ENCODE measurements around the gene UBE3A. TPM values are rescaled to one million over a fixed set of nuclear protein-coding genes. Genes with fewer than 3 reads are reported as not detected.

The UBE3A gene
- total RNA-seq, 1 experiment from 2014 or later: 104 TPM

- POLR2A ChIA-PET: no interaction called here
- no peaks in the 10 kb centered on the region for H3K9me2 ChIP-seq (ENCODE audit: insufficient read depth)
- H3K79me2 ChIP-seq (ENCODE audit: insufficient read depth, low read length): no peaks in the 10 kb centered on the region
- H2AFZ ChIP-seq (ENCODE audit: low read depth, low read length, poor library complexity, severe bottlenecking): no peak overlapping the region
- no peak overlapping the region for H3K4me3 ChIP-seq (replicated peaks in 1 of 2; ENCODE audit: low read depth in 1 of 2, low read length in 2 of 2)
- H4K20me1 ChIP-seq (ENCODE audit: insufficient read depth): no peaks in the 10 kb centered on the region
- no peak for DNase-seq (ENCODE audit: low read depth, low spot score)
- TF ChIP-seq EGR1 (IDR thresholded peaks at IDR 0.05; ENCODE audit: low read depth) (no peak), SIN3A (IDR thresholded peaks at IDR 0.05; ENCODE audit: low read depth) (no peak)
- RAD21 ChIA-PET (ENCODE audit: low non-redundant PET in 1 of 2, low total read pairs in 2 of 2, uncharacterized antibody in 2 of 2, unreplicated experiment in 2 of 2): no interaction called here
- intact Hi-C loops (cut with micrococcal nuclease): no loop called here
- ATAC-seq: no peak
- H3K27me3 ChIP-seq (ENCODE audit: insufficient read depth, low read length): no peaks in the 10 kb centered on the region
- no TSS peak for BruUV-seq (replicated peaks)
- CTCF ChIA-PET: no interaction called here
- no peak overlapping the region for H3K9ac ChIP-seq (ENCODE audit: low read length)
- no peak overlapping the region for H3K4me2 ChIP-seq (ENCODE audit: low read length)
- no peaks in the 10 kb centered on the region for H3K36me3 ChIP-seq (ENCODE audit: control insufficient read depth in 1 of 2, insufficient read depth in 2 of 2, low read length in 2 of 2)
- H3K27ac ChIP-seq (ENCODE audit: low read depth, low read length): no peak overlapping the region
- H3K4me1 ChIP-seq (ENCODE audit: control insufficient read depth in 1 of 2, insufficient read depth in 2 of 2, low read length in 2 of 2): no peaks in the 10 kb centered on the region
- no peaks in the 10 kb centered on the region for H3K9me3 ChIP-seq (ENCODE audit: control insufficient read depth in 1 of 2, insufficient read depth in 1 of 2, low read depth in 1 of 2, low read length in 2 of 2)
Measured at GRCh38 chr15:25331860-25332259, 107.0 kb downstream of the UBE3A start.

DNA sequence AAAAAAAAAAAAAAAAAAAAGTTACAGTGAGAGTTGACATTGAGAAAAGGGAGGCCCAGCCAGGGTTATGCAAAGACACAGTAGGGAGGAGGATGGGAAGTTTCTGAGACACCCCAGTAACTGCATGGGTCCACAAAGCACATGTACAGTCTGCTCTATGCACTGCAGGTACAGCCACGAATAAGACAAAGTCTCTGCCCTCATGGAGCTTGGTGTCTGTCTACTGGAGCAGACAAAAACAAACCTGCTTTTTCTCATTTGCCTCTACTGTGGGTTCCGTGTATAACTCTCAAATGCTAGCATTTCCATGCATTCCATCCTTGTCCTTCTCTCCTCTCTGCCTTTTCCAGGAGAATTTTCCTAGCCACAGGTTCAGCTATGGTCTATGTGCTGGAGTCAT, 107.4 kb downstream of the UBE3A start:
- DNase-seq (ENCODE audit: low read depth, low spot score) (no peak), ATAC-seq (no peak)
- Histone ChIP-seq H4K20me1 (ENCODE audit: insufficient read depth) (no peaks in the 10 kb centered on the region), H2AFZ (ENCODE audit: low read depth, low read length, poor library complexity, severe bottlenecking) (no peak overlapping the region), H3K4me1 (ENCODE audit: control insufficient read depth in 1 of 2, insufficient read depth in 2 of 2, low read length in 2 of 2) (no peaks in the 10 kb centered on the region), H3K9me3 (ENCODE audit: control insufficient read depth in 1 of 2, insufficient read depth in 1 of 2, low read depth in 1 of 2, low read length in 2 of 2) (no peaks in the 10 kb centered on the region), H3K36me3 (ENCODE audit: control insufficient read depth in 1 of 2, insufficient read depth in 2 of 2, low read length in 2 of 2) (no peaks in the 10 kb centered on the region), H3K9me2 (ENCODE audit: insufficient read depth) (no peaks in the 10 kb centered on the region), H3K4me2 (ENCODE audit: low read length) (no peak overlapping the region), H3K4me3 (replicated peaks in 1 of 2; ENCODE audit: low read depth in 1 of 2, low read length in 2 of 2) (no peak overlapping the region), H3K27me3 (ENCODE audit: insufficient read depth, low read length) (no peaks in the 10 kb centered on the region), H3K79me2 (ENCODE audit: insufficient read depth, low read length) (no peaks in the 10 kb centered on the region), H3K9ac (ENCODE audit: low read length) (no peak overlapping the region), H3K27ac (ENCODE audit: low read depth, low read length) (no peak overlapping the region)
- ChIA-PET CTCF (no interaction called here), RAD21 (ENCODE audit: low non-redundant PET in 1 of 2, low total read pairs in 2 of 2, uncharacterized antibody in 2 of 2, unreplicated experiment in 2 of 2) (no interaction called here), POLR2A (no interaction called here)
- intact Hi-C loops (cut with micrococcal nuclease): no loop called here
- BruUV-seq (replicated peaks): no TSS peak
- TF ChIP-seq EGR1 (IDR thresholded peaks at IDR 0.05; ENCODE audit: low read depth): no peak
- no peak for TF ChIP-seq MAX (IDR thresholded peaks at IDR 0.05)
- TF ChIP-seq REST (IDR thresholded peaks at IDR 0.05; ENCODE audit: low read depth): no peak
- TF ChIP-seq CEBPB (IDR thresholded peaks at IDR 0.05; ENCODE audit: low read depth): no peak
- TF ChIP-seq SIN3A (IDR thresholded peaks at IDR 0.05; ENCODE audit: low read depth): no peak
- TF ChIP-seq CTCF (IDR thresholded peaks at IDR 0.05 in 2 of 3, conservative IDR thresholded peaks at IDR 0.05 in 1 of 3; ENCODE audit: borderline replicate concordance in 1 of 3, insufficient read depth in 1 of 3, low read depth in 2 of 3, low read length in 2 of 3): no peak
- no peak for TF ChIP-seq RAD21 (IDR thresholded peaks at IDR 0.05; ENCODE audit: low read depth)
- TF ChIP-seq POLR2A (IDR thresholded peaks at IDR 0.05; ENCODE audit: borderline replicate concordance, extremely low read depth, insufficient read depth, insufficient read length): no peak
- no peak for TF ChIP-seq TCF7L2 (IDR thresholded peaks at IDR 0.05; ENCODE audit: borderline replicate concordance, extremely low read depth, insufficient read depth, insufficient read length)
- TF ChIP-seq SRF (IDR thresholded peaks at IDR 0.05; ENCODE audit: low read depth): no peak
- TF ChIP-seq SP1 (IDR thresholded peaks at IDR 0.05; ENCODE audit: low read depth): no peak
